NCI-H1048 (cell line): ENCODE data around the gene SERAC1.

ENCODE experiments used
- DNase-seq: peaks from one replicate; lab custom pipeline; 2025; lab: John Stamatoyannopoulos, UW

SERAC1 gene

GRCh38 chr6:158122048-158122447 lies 46.0 kb downstream of the SERAC1 start:
- DNase-seq: no peak

GRCh38 chr6:158121335-158121734 lies 46.7 kb downstream of the SERAC1 start:
- no peak for DNase-seq

GRCh38 chr6:158118886-158119285 lies 49.2 kb downstream of the SERAC1 start:
- DNase-seq: no peak

- no peak for DNase-seq
These were observed 52.6 kb downstream of the SERAC1 start for GRCh38 chr6:158115508-158115907.

GRCh38 chr6:158115102-158115501 lies 53.0 kb downstream of the SERAC1 start:
- DNase-seq: no peak

GRCh38 chr6:158113802-158114201 lies 54.3 kb downstream of the SERAC1 start:
- no peak for DNase-seq

- no peak for DNase-seq
These were observed 56.1 kb downstream of the SERAC1 start for GRCh38 chr6:158111987-158112386.

- DNase-seq: no peak
These were observed 57.1 kb downstream of the SERAC1 start for GRCh38 chr6:158110986-158111385.

- DNase-seq: no peak
These were observed 58.3 kb downstream of the SERAC1 start for GRCh38 chr6:158109748-158110147.

- DNase-seq: no peak
These were observed 63.4 kb downstream of the SERAC1 start for GRCh38 chr6:158104696-158105095.

GRCh38 chr6:158103228-158103627 lies 64.8 kb downstream of the SERAC1 start:
- no peak for DNase-seq

- DNase-seq: no peak
These were observed 72.4 kb downstream of the SERAC1 start for GRCh38 chr6:158095671-158096070.

- no peak for DNase-seq
These were observed 73.0 kb downstream of the SERAC1 start for GRCh38 chr6:158095031-158095430.

- DNase-seq: no peak
These were observed 75.3 kb downstream of the SERAC1 start for GRCh38 chr6:158092806-158093205.

- no peak for DNase-seq
These were observed 80.7 kb downstream of the SERAC1 start for GRCh38 chr6:158087224-158087867.

GRCh38 chr6:158086504-158087223 lies 81.4 kb downstream of the SERAC1 start:
- DNase-seq: no peak

GRCh38 chr6:158086054-158086503 lies 82.0 kb downstream of the SERAC1 start:
- no peak for DNase-seq

GRCh38 chr6:158085261-158086053 lies 82.6 kb downstream of the SERAC1 start:
- no peak for DNase-seq

- no peak for DNase-seq
These were observed 84.4 kb downstream of the SERAC1 start for GRCh38 chr6:158083455-158084325.

- DNase-seq: no peak
These were observed 86.5 kb downstream of the SERAC1 start for GRCh38 chr6:158081657-158081935.

GRCh38 chr6:158080849-158081656 lies 87.0 kb downstream of the SERAC1 start:
- DNase-seq: no peak
